Activated T-helper 1 cell treated with anti-CD3 and anti-CD28 coated beads, Interleukin-12 subunit alpha, Interleukin-12 subunit beta, Interleukin-2, Interleukin-4 antibody, amounts not matched to agents 30 ng/mL and 10 ng/mL and 1 ng/mL, durations not matched to agents 14 hours and 24 hours and 36 hours (primary cell): ENCODE measurements around the gene TIPARP. TPM values are rescaled to one million over a fixed set of nuclear protein-coding genes. Genes with fewer than 3 reads are reported as not detected.
A peak's percentile ranks its signal among the peaks of the same experiment; 100 is the strongest.
"Not testable (repeated sequence)": the region's sequence is repeated elsewhere in the genome, so short reads cannot be mapped to it uniquely, and the experiment has no call there.

Source experiments
- DNase-seq: peaks from one replicate; pipeline ENCODE4 v3.0.0; 2021; ENCODE audit warnings: low spot score
- H3K27ac Mint-ChIP-seq: one replicate; pipeline ENCODE4 v1.8.0; 2021; ENCODE audit warnings: mild to moderate bottlenecking, mixed read lengths
- H3K27me3 Mint-ChIP-seq: one replicate; pipeline ENCODE4 v1.8.0; 2022; ENCODE audit warnings: mild to moderate bottlenecking, moderate library complexity, mixed read lengths; ENCODE audit not compliant: insufficient read depth
- H3K36me3 Mint-ChIP-seq: one replicate; pipeline ENCODE4 v1.8.0; 2021; ENCODE audit warnings: low read depth, mixed read lengths
- H3K4me1 Mint-ChIP-seq: one replicate; pipeline ENCODE4 v1.8.0; 2021; ENCODE audit warnings: low read depth, mixed read lengths
- H3K4me3 Mint-ChIP-seq: one replicate; pipeline ENCODE4 v1.8.0; 2021; ENCODE audit warnings: mild to moderate bottlenecking, moderate library complexity, mixed read lengths
- H3K9me3 Mint-ChIP-seq: one replicate; pipeline ENCODE4 v1.8.0; 2021; ENCODE audit warnings: mixed read lengths
- intact Hi-C: fragments of 100-400 bp; cut with micrococcal nuclease; formaldehyde crosslinking; loops from one replicate; pipeline ENCODE4 v1.15.1; 2024
- total RNA-seq: library from RNA; stranded (reverse); gene quantifications from 2 replicates; pipeline ENCODE4 v1.2.3, GENCODE V29; 2022

Gene TIPARP
- total RNA-seq, 1 donor from 2014 or later = 20.8 TPM

GRCh38 chr3:156637480-156638022 is 36.8 kb upstream of the TIPARP start:
- Mint-ChIP-seq H3K4me1 (peaks cover 9% of the 10 kb centered on the region), H3K36me3 (no peaks in the 10 kb centered on the region), H3K27me3 (no peaks in the 10 kb centered on the region), H3K4me3 (no peak overlapping the region), H3K27ac (no peak overlapping the region), H3K9me3 (no peaks in the 10 kb centered on the region)
- intact Hi-C loops = no loop called here
- DNase-seq = no peak

DNA sequence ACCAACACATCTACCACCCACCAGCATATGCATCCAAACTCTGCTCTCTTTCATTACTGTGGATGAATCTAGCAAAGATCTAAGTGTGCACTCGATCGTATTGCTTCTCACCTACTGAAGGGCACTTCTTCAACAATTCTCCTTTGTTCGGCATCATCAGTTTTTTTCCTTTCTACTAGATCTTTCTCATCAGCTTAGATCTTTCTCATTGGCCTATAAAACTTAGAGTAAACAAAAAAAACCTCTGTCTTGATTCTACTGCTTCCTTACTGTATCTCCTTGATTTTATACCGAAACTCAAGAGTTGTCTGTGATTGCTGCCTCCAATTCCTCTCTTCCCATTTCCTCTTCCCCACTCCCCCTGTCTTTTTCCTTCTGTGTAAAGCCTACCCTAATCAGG is 36.1 kb upstream of the TIPARP start:
- Mint-ChIP-seq H3K36me3 (no peaks in the 10 kb centered on the region), H3K4me1 (peaks cover 16% of the 10 kb centered on the region)
- DNase-seq = no peak

DNA sequence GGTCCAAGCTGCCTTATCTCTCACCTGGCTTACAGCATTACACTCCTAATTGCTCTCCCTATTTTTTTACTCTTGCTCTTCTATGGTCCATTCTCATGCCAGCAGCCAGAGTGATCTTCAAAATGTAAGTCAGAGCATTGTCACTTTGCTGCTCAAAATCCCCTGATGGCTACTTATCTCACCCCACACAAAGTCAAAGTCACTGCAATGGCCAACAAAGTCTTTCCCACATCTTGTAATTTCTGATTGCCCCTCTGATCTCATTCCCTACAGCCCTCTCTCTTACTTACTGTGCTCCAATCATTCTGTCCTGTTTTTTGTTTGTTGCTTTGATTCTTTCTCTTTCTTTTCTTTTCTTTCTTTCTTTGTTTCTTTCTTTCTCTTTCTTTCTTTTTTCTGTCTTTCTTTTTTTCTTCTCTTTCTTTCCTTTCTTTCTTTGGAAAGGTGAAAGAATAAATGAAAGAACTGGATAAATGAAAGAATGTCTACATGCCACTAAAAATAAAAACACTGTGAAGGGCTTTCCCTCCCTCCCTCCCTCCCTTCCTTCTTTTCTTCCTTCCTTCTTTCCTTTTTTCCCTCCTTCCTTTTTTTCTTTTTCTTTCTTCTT is 34.9 kb upstream of the TIPARP start:
- Mint-ChIP-seq H3K36me3 (no peaks in the 10 kb centered on the region), H3K4me1 (peaks cover 27% of the 10 kb centered on the region), H3K27me3 (no peaks in the 10 kb centered on the region), H3K27ac (no peak overlapping the region), H3K4me3 (no peak overlapping the region), H3K9me3 (no peaks in the 10 kb centered on the region)
- no peak for DNase-seq
- intact Hi-C loops = loop anchor here (5.0 kb wide), 1 partner anchor 32 kb away; no protein-coding TSS in a partner anchor

More for the DNA sequence above, 36.1 kb upstream of the TIPARP start:
- intact Hi-C loops = no loop called here
- H3K9me3 Mint-ChIP-seq = no peaks in the 10 kb centered on the region
- no peaks in the 10 kb centered on the region for H3K27me3 Mint-ChIP-seq
- H3K4me3 Mint-ChIP-seq = no peak overlapping the region
- no peak overlapping the region for H3K27ac Mint-ChIP-seq

DNA sequence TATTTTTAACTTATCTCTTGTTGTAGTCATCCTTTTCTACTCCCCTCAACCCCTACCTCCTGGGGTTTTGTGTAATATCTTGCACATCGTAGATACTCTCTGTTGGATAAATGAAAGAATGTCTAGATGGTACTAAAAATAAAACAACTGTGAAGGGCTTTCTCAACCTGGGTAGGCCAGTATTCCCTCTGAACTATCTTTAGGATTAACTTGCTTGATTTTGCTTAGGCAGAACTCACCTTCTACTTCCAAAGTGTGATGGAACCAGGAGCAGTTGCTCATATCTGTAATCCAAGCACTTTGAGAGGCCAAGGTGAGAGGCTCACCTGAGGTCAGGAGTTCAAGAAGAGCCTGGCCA is 32.8 kb upstream of the TIPARP start:
- Mint-ChIP-seq H3K36me3 (peaks cover under 1% of the 10 kb centered on the region), H3K27me3 (no peaks in the 10 kb centered on the region), H3K4me3 (no peak overlapping the region), H3K4me1 (peaks cover 31% of the 10 kb centered on the region), H3K9me3 (peaks cover 9% of the 10 kb centered on the region), H3K27ac (no peak overlapping the region)
- intact Hi-C loops = loop anchor here (5.0 kb wide), 1 partner anchor 34 kb away; no protein-coding TSS in a partner anchor
- no peak for DNase-seq

GRCh38 chr3:156642750-156643728 is 31.4 kb upstream of the TIPARP start:
- peak overlapping the region; percentile 88 for H3K27ac Mint-ChIP-seq
- H3K27me3 Mint-ChIP-seq = no peaks in the 10 kb centered on the region
- H3K36me3 Mint-ChIP-seq = peaks cover 2% of the 10 kb centered on the region
- H3K9me3 Mint-ChIP-seq = peaks cover 19% of the 10 kb centered on the region
- peak overlapping the region; percentile 72 for H3K4me3 Mint-ChIP-seq
- H3K4me1 Mint-ChIP-seq = peaks cover 31% of the 10 kb centered on the region
- no peak for DNase-seq
- intact Hi-C loops = loop anchor here (5.0 kb wide), 1 partner anchor 36 kb away; no protein-coding TSS in a partner anchor

GRCh38 chr3:156643729-156644389 is 30.5 kb upstream of the TIPARP start:
- Mint-ChIP-seq H3K27ac (peak overlapping the region; percentile 88), H3K36me3 (peaks cover 2% of the 10 kb centered on the region), H3K4me3 (peak overlapping the region; percentile 72), H3K4me1 (peaks cover 31% of the 10 kb centered on the region), H3K9me3 (peaks cover 25% of the 10 kb centered on the region), H3K27me3 (no peaks in the 10 kb centered on the region)
- DNase-seq = peak; percentile 53
- intact Hi-C loops = loop anchor here (1.0 to 5.0 kb wide), 3 partner anchors 21 to 37 kb away; partner anchors contain the start of gene TIPARP

DNA sequence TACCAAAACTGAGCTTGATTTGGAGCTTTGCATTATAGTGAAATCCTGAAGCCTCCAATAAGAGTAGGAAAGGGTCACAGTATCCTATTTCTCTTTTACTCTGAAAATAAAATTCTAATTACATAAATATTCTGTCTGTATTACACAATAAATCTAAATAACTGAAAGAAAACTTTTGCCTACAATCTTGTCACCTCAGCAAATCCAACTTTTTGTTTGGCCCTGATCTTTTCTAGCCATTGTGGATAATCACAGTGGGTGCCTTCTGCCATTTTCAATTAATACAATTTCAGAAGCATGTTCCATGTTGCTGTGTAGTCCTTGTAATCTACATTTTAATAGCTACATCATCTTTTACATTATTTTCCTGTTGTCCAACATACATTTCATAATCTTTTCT is 29.4 kb upstream of the TIPARP start:
- intact Hi-C loops = loop anchor here (1.0 to 5.0 kb wide), 3 partner anchors 20 to 38 kb away; partner anchors contain the start of gene TIPARP
- Mint-ChIP-seq H3K27me3 (peaks cover 6% of the 10 kb centered on the region), H3K27ac (no peak overlapping the region), H3K36me3 (peaks cover 2% of the 10 kb centered on the region), H3K4me3 (no peak overlapping the region), H3K4me1 (peaks cover 31% of the 10 kb centered on the region), H3K9me3 (peaks cover 25% of the 10 kb centered on the region)
- no peak for DNase-seq

DNA sequence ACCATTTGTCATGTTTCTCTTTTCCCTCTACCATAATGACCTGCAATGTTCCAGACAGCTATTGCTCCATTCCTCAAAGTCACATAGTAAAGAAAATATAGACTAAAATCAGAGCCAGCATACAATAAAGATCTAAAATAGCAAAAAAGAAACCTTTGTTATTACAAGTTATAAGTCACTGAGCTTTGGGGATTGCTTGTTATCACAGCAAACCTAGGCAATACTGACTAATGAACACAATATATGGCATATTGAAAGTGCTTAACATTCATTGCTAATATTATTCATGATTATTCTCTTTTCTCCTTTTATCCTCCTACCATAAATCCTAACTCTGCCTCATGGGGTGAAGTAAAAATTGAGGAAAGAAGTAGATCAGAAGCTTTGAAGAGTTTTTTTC is 27.4 kb upstream of the TIPARP start:
- H3K4me3 Mint-ChIP-seq = no peak overlapping the region
- H3K4me1 Mint-ChIP-seq = peaks cover 22% of the 10 kb centered on the region
- peaks cover 2% of the 10 kb centered on the region for H3K36me3 Mint-ChIP-seq
- peaks cover 8% of the 10 kb centered on the region for H3K27me3 Mint-ChIP-seq
- no peak for DNase-seq
- intact Hi-C loops = no loop called here
- peaks cover 25% of the 10 kb centered on the region for H3K9me3 Mint-ChIP-seq
- H3K27ac Mint-ChIP-seq = no peak overlapping the region

GRCh38 chr3:156648086-156648485 is 26.3 kb upstream of the TIPARP start:
- H3K36me3 Mint-ChIP-seq = peaks cover 2% of the 10 kb centered on the region
- H3K4me3 Mint-ChIP-seq = no peak overlapping the region
- intact Hi-C loops = no loop called here
- peaks cover 16% of the 10 kb centered on the region for H3K4me1 Mint-ChIP-seq
- no peak for DNase-seq
- peaks cover 8% of the 10 kb centered on the region for H3K27me3 Mint-ChIP-seq
- peaks cover 25% of the 10 kb centered on the region for H3K9me3 Mint-ChIP-seq
- no peak overlapping the region for H3K27ac Mint-ChIP-seq

DNA sequence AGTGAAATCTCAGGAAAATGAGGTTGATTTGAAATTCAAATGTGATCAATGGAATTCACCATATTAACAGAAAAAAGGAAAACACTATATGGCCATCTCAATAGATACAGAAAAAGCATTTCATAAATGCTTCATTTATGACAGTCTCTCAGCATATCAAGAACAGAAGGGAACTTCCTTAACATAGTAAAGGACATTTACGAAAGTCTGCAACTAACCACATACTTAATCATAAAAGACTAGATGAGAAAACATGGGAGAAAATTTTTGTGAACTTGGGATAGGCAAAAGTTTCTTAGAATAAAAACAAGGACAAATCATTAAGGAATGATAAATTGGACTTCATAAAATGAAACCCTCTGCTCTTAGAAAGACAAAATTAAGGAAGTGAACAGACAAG is 24.7 kb upstream of the TIPARP start:
- H3K27me3 Mint-ChIP-seq = peaks cover 10% of the 10 kb centered on the region
- H3K27ac Mint-ChIP-seq = no peak overlapping the region
- peaks cover 25% of the 10 kb centered on the region for H3K9me3 Mint-ChIP-seq
- no peak for DNase-seq
- peaks cover 10% of the 10 kb centered on the region for H3K4me1 Mint-ChIP-seq
- peaks cover 4% of the 10 kb centered on the region for H3K36me3 Mint-ChIP-seq
- intact Hi-C loops = no loop called here
- H3K4me3 Mint-ChIP-seq = no peak overlapping the region

DNA sequence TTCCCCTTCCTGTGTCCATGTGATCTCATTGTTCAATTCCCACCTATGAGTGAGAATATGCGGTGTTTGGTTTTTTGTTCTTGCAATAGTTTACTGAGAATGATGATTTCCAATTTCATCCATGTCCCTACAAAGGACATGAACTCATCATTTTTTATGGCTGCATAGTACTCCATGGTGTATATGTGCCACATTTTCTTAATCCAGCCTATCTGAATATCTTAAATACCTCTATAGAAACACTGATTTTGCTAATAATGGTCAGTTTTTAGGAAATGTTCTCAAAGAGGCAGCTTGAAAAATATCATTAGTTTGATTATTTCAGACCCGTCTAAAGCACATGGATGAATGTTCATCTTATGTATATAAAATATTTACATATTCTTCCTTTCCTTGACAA is 21.7 kb upstream of the TIPARP start:
- H3K9me3 Mint-ChIP-seq, H3K27ac Mint-ChIP-seq, intact Hi-C loops, H3K36me3 Mint-ChIP-seq, H3K4me3 Mint-ChIP-seq, DNase-seq: not testable (repeated sequence)
- peaks cover 10% of the 10 kb centered on the region for H3K27me3 Mint-ChIP-seq
- H3K4me1 Mint-ChIP-seq = peaks cover 11% of the 10 kb centered on the region

DNA sequence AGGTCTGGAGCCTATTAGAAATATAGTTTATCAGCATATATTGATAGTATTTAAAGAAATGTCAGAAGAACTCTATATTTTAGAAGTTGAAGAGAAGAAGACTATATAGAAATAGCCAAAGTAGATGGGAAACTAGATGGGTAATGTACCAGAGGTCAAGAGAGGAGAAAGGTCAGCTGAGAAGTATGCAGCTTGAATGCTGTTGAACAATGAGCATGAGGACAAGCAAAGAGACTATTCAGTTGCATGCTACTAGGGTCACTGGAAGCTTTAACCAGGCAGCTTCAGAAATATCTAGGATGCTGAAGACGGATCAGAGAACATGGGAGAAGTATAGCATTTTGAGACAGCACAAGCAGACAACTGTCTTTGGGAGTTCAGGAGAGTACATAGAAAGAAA is 19.6 kb upstream of the TIPARP start:
- no peaks in the 10 kb centered on the region for H3K9me3 Mint-ChIP-seq
- no peak for DNase-seq
- no peak overlapping the region for H3K27ac Mint-ChIP-seq
- peaks cover 5% of the 10 kb centered on the region for H3K27me3 Mint-ChIP-seq
- intact Hi-C loops = no loop called here
- peaks cover 2% of the 10 kb centered on the region for H3K36me3 Mint-ChIP-seq
- H3K4me3 Mint-ChIP-seq = no peak overlapping the region
- peaks cover 11% of the 10 kb centered on the region for H3K4me1 Mint-ChIP-seq
